Cardiac muscle cell (in vitro differentiated cells and primary cell): ENCODE results near the gene SMYD5. TPM values are rescaled to one million over a fixed set of nuclear protein-coding genes. Genes with fewer than 3 reads are reported as not detected.

Source experiments
- DNase-seq, 2 donors: peaks; one replicate each; pipeline versions ENCODE4 v3.0.0 to v3.0.0-alpha.2; 2010 to 2017; ENCODE audit warnings: low read depth in 1 of 2, low spot score in 1 of 2
- H3K27ac ChIP-seq: fragments of 200-600 bp; sonication (generic); 2 replicates; pipeline ENCODE4 v1.5.1; 2016
- H3K27me3 ChIP-seq: fragments of 200-600 bp; sonication (generic); 2 replicates; pipeline ENCODE4 v1.6.0; 2016; ENCODE audit warnings: control low read depth
- H3K36me3 ChIP-seq: fragments of 200-600 bp; sonication (generic); 2 replicates; pipeline ENCODE4 v1.5.1; 2016; ENCODE audit warnings: control low read depth
- H3K4me1 ChIP-seq: fragments of 200-600 bp; sonication (generic); 2 replicates; pipeline ENCODE4 v1.8.1; 2017; ENCODE audit warnings: low read depth, mild to moderate bottlenecking, mixed run types
- H3K4me3 ChIP-seq: fragments of 200-600 bp; sonication (generic); 2 replicates; pipeline ENCODE4 v1.5.1; 2016; ENCODE audit warnings: mild to moderate bottlenecking
- H3K9me3 ChIP-seq: fragments of 200-600 bp; sonication (generic); 2 replicates; pipeline ENCODE4 v1.5.1; 2017; ENCODE audit warnings: low read depth, mild to moderate bottlenecking, control low read depth
- CTCF ChIP-seq: IDR thresholded peaks from 2 replicates; pipeline ENCODE4 v1.5.1; 2012; ENCODE audit warnings: low read depth, mild to moderate bottlenecking, low read length
- polyA plus RNA-seq: library from polyadenylated mRNA; unstranded; fragments of >200 nt; fragmentation: Nextera tagmentation; extraction: Ambion mirVana; gene quantifications from 2 replicates; pipeline ENCODE4 v1.2.1, GENCODE V29; 2016
- total RNA-seq: library from RNA; depleted of rRNA; stranded (reverse); fragments of >200 nt; gene quantifications from 2 replicates; pipeline ENCODE4 v1.2.3, GENCODE V29; 2016

SMYD5 gene
- total and polyA plus RNA-seq, 2 experiments from 2014 or later: 26.1 to 27.0 TPM

DNA sequence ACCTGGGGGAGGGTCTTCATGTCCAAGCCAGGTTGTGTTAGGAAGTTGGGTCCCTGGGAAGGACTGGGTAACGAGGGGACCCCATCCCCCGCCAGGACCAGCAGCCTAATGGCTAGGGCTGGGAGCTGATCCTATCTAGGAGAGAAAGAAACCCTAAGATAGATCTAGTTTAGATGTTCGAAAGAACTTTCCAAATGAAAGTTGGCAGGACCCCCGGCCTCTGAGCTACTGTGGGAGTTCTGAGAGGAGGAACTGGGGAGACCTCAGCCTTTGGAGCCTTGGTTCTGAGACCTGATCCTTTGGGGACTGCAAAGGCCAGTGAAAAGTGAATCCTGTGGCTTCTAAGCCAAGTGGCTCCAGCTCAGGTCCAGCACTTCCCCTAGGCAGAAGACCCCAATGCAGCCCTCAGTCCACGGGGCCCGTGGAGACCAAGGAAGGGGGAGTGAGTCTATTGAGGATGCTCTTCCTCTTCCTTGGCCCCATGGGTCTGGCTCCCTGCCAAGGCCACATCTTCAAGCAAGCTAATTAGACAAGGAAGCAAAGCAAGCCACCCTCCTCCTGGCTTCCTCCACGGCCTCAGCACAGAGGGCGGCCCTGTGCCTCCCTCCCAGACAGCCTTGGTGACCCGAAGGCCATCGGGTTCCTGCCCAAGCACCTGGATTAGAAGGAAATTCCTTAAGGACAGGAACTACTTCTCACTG is 43.5 kb downstream of the SMYD5 start:
- Histone ChIP-seq H3K4me3 (no peak overlapping the region), H3K4me1 (no peaks in the 10 kb centered on the region), H3K9me3 (no peaks in the 10 kb centered on the region), H3K27me3 (no peaks in the 10 kb centered on the region), H3K36me3 (peaks cover 17% of the 10 kb centered on the region), H3K27ac (no peak overlapping the region)
- DNase-seq: no peak
- no peak for TF ChIP-seq CTCF

DNA sequence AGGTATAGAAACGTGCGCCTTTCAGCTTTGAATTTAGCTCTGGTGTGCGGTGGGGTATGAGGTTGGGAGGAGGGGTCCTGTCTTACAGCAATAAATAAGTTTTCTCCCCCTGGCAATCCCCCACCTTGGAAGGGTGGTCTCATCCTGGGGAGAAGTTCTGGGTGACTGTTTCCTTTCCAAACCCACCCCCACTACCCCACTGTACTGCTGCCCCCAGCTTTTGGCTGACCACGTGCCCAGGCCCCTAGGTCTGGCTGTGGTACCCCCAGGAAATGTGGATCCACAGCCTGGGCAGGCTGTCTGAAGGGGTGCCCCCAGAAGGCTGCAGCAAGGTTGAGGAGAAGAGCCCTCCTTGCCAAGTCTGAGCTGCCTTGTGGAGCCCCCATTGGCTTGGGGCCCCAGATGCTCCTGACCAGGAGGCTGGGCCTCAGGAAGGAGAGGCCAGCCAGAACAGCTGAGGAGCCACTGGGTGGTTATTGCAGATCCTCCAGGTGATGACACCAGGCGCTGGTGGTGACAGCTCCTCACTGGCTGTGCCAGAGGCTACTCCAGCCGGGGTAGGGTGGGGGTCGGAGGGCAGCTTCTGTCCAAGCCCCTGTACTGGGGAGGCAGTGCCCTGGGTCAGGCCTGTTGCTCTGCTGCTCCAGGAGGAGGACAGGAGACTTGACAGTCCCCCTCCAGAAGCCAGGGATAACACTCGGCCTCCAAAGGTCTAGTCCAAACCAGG is 44.3 kb downstream of the SMYD5 start:
- no peaks in the 10 kb centered on the region for H3K27me3 ChIP-seq
- no peak overlapping the region for H3K4me3 ChIP-seq
- DNase-seq: no peak
- H3K27ac ChIP-seq: no peak overlapping the region
- H3K9me3 ChIP-seq: no peaks in the 10 kb centered on the region
- H3K36me3 ChIP-seq: peaks cover 9% of the 10 kb centered on the region
- TF ChIP-seq CTCF: no peak
- H3K4me1 ChIP-seq: no peaks in the 10 kb centered on the region

GRCh38 chr2:73258913-73259215 is 44.8 kb downstream of the SMYD5 start:
- H3K4me1 ChIP-seq: no peaks in the 10 kb centered on the region
- no peaks in the 10 kb centered on the region for H3K27me3 ChIP-seq
- no peaks in the 10 kb centered on the region for H3K9me3 ChIP-seq
- TF ChIP-seq CTCF: no peak
- no peak for DNase-seq
- H3K27ac ChIP-seq: no peak overlapping the region
- no peak overlapping the region for H3K4me3 ChIP-seq
- H3K36me3 ChIP-seq: peaks cover 4% of the 10 kb centered on the region

DNA sequence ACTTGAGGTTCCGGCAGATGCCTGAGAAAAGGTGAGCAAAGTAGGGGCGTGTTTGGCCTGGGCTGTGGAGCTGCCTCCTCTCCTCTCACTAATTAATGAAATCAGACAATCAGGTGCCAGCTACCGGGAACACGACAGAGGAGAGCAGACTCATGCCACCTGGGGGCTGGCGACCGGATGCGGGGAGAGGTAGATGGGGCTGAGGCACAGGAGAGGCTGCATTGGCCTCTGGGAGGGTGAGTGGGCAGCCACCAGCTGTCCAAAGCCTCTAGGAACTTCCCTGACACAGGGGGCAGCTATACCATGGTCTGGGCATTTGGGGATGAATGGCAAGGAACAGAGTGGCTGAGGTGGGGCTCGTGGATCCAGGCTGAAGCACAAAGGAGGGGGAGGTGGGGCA is 45.2 kb downstream of the SMYD5 start:
- DNase-seq: no peak
- no peak for TF ChIP-seq CTCF
- Histone ChIP-seq H3K27me3 (no peaks in the 10 kb centered on the region), H3K9me3 (no peaks in the 10 kb centered on the region), H3K4me1 (no peaks in the 10 kb centered on the region), H3K4me3 (no peak overlapping the region), H3K36me3 (peaks cover 3% of the 10 kb centered on the region), H3K27ac (no peak overlapping the region)

DNA sequence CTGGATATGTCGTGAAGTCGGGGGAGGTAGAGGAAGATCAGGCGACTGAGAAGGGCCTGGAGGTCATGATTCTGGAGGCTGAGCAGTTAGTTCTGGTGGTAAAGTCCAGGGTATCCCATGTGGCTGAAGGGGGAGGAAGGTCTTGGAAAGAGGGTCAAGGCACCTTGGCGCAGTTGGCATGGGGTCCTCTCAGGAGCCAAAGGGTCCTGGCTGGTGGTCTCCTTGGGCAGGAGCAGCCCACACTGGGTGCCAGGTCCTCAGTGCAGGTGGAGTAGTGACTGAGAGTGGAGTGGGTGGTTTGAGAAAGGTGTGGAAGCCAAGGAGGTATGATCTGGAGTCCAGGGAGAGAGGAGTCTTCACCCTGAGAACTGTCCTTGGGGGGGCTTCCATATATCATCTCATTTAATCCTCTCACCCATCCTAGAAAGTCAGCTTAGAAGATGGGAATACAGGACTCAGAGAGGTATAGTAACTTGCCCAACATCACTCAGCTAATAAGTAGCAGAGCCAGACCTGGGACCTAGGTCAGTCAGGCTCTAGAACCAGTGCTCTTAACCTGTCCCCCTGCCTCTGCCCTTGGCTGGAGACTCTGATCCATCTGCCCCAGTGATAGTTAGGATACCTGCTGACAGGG is 45.8 kb downstream of the SMYD5 start:
- DNase-seq: no peak

More for the DNA sequence above, 45.8 kb downstream of the SMYD5 start:
- Histone ChIP-seq H3K27ac (no peak overlapping the region), H3K4me1 (no peaks in the 10 kb centered on the region), H3K9me3 (no peaks in the 10 kb centered on the region), H3K27me3 (no peaks in the 10 kb centered on the region), H3K4me3 (no peak overlapping the region), H3K36me3 (no peaks in the 10 kb centered on the region)
- no peak for TF ChIP-seq CTCF
